ENCODE measurements around the gene ZFR. TPM values are rescaled to one million over a fixed set of nuclear protein-coding genes. Genes with fewer than 3 reads are reported as not detected.

The ZFR gene
- total RNA-seq, 1 donor from 2014 or later: 80.8 TPM

GRCh38 chr5:32346869-32347268, 97.7 kb downstream of the ZFR start:
- Histone ChIP-seq H3K36me3 (no peaks in the 10 kb centered on the region), H3K4me1 (no peaks in the 10 kb centered on the region)
- TF ChIP-seq CTCF (IDR thresholded peaks at IDR 0.05): no peak

GRCh38 chr5:32343058-32343672, 101.4 kb downstream of the ZFR start:
- H3K9me3 ChIP-seq: peaks cover 9% of the 10 kb centered on the region
- no peak overlapping the region for H3K4me3 ChIP-seq
- intact Hi-C loops (cut with DNase I): no loop called here
- H3K36me3 ChIP-seq: no peaks in the 10 kb centered on the region
- no peaks in the 10 kb centered on the region for H3K4me1 ChIP-seq
- DNase-seq (ENCODE audit: extremely low spot score in 2 of 2): no peak
- no peak for TF ChIP-seq POLR2A (IDR thresholded peaks at IDR 0.05)
- no peak overlapping the region for H3K27ac ChIP-seq
- H3K27me3 ChIP-seq: no peaks in the 10 kb centered on the region

More at GRCh38 chr5:32346869-32347268, 97.7 kb downstream of the ZFR start:
- intact Hi-C loops (cut with DNase I): no loop called here
- Histone ChIP-seq H3K4me3 (no peak overlapping the region), H3K27me3 (no peaks in the 10 kb centered on the region), H3K9me3 (no peaks in the 10 kb centered on the region), H3K27ac (no peak overlapping the region)
- no peak for DNase-seq (ENCODE audit: extremely low spot score in 2 of 2)

- Histone ChIP-seq H3K9me3 (peaks cover 9% of the 10 kb centered on the region), H3K36me3 (no peaks in the 10 kb centered on the region), H3K4me3 (no peak overlapping the region), H3K4me1 (no peaks in the 10 kb centered on the region), H3K27me3 (no peaks in the 10 kb centered on the region), H3K27ac (no peak overlapping the region)
- TF ChIP-seq POLR2AphosphoS5 (IDR thresholded peaks at IDR 0.05; ENCODE audit: insufficient read depth in 1 of 2, low read depth in 1 of 2) (no peak), CTCF (IDR thresholded peaks at IDR 0.05) (no peak), POLR2A (IDR thresholded peaks at IDR 0.05) (no peak)
- intact Hi-C loops (cut with DNase I): no loop called here
- no peak for DNase-seq (ENCODE audit: extremely low spot score in 2 of 2)
Measured at GRCh38 chr5:32342656-32343055, 101.9 kb downstream of the ZFR start.

- peaks cover 9% of the 10 kb centered on the region for H3K9me3 ChIP-seq
- intact Hi-C loops (cut with DNase I): no loop called here
- no peak for DNase-seq (ENCODE audit: extremely low spot score in 2 of 2)
- H3K27me3 ChIP-seq: no peaks in the 10 kb centered on the region
- H3K27ac ChIP-seq: no peak overlapping the region
- TF ChIP-seq CTCF (IDR thresholded peaks at IDR 0.05) (no peak), POLR2A (IDR thresholded peaks at IDR 0.05) (no peak), POLR2AphosphoS5 (IDR thresholded peaks at IDR 0.05; ENCODE audit: insufficient read depth in 1 of 2, low read depth in 1 of 2) (no peak)
- H3K4me3 ChIP-seq: no peak overlapping the region
- H3K36me3 ChIP-seq: no peaks in the 10 kb centered on the region
- no peaks in the 10 kb centered on the region for H3K4me1 ChIP-seq
Measured at GRCh38 chr5:32339878-32340277, 104.7 kb downstream of the ZFR start.

GRCh38 chr5:32339198-32339597, 105.3 kb downstream of the ZFR start:
- no peaks in the 10 kb centered on the region for H3K27me3 ChIP-seq
- no peaks in the 10 kb centered on the region for H3K36me3 ChIP-seq
- H3K4me1 ChIP-seq: no peaks in the 10 kb centered on the region
- TF ChIP-seq POLR2A (IDR thresholded peaks at IDR 0.05) (no peak), CTCF (IDR thresholded peaks at IDR 0.05) (no peak), POLR2AphosphoS5 (IDR thresholded peaks at IDR 0.05; ENCODE audit: insufficient read depth in 1 of 2, low read depth in 1 of 2) (no peak)
- H3K27ac ChIP-seq: no peak overlapping the region
- H3K9me3 ChIP-seq: peaks cover 9% of the 10 kb centered on the region
- no peak for DNase-seq (ENCODE audit: extremely low spot score in 2 of 2)
- intact Hi-C loops (cut with DNase I): no loop called here
- no peak overlapping the region for H3K4me3 ChIP-seq
